ENCODE results near the gene FN3K. TPM values are rescaled to one million over a fixed set of nuclear protein-coding genes. Genes with fewer than 3 reads are reported as not detected.
A peak's percentile ranks its signal among the peaks of the same experiment; 100 is the strongest.

Gene FN3K
- total and polyA plus RNA-seq, 3 donors from 2014 or later = 12.4 to 31.7 (median 29.7) TPM

DNA sequence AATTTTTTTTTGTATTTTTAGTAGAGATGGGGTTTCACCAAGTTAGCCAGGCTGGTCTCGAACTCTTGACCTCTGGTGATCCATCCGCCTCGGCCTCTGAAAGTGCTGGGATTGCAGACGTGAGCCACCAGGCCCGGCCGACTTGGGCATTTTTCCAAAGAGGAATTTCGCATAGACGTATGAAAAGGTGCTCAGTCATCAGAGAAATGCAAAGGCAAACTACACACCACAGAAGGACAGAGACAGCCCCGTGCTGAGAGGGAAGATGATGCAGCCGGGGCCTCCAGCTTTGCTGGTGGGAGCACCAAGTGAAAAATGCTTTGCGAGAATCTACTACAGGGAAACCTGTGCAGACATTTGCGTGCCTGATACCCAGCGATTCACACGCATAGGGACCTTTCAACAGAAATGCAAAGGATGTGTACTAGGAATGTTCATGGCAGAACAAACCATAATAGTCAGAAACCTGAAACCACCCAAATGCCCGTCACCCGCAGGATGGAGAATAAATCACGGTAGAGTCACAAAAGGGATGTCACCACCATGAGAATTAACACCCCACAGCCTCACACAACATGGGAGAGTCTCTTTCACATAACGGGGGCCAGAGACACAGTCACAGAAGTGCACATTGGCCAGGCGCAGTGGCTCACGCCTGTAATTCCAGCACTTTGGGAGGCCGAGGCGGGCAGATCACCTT lies 42.1 kb upstream of the FN3K start:
- DNase-seq = no peak
- Histone ChIP-seq H3K27me3 (no peaks in the 10 kb centered on the region), H3K9me3 (no peaks in the 10 kb centered on the region), H3K4me1 (peaks cover 4% of the 10 kb centered on the region), H3K4me3 (no peak overlapping the region), H3K36me3 (ENCODE audit: low read depth, missing control alignments) (no peaks in the 10 kb centered on the region), H3K27ac (no peak overlapping the region)
- intact Hi-C loops (cut with DNase I; ENCODE audit: low total_unique reads) = no loop called here
- TF ChIP-seq, protein P1, sequence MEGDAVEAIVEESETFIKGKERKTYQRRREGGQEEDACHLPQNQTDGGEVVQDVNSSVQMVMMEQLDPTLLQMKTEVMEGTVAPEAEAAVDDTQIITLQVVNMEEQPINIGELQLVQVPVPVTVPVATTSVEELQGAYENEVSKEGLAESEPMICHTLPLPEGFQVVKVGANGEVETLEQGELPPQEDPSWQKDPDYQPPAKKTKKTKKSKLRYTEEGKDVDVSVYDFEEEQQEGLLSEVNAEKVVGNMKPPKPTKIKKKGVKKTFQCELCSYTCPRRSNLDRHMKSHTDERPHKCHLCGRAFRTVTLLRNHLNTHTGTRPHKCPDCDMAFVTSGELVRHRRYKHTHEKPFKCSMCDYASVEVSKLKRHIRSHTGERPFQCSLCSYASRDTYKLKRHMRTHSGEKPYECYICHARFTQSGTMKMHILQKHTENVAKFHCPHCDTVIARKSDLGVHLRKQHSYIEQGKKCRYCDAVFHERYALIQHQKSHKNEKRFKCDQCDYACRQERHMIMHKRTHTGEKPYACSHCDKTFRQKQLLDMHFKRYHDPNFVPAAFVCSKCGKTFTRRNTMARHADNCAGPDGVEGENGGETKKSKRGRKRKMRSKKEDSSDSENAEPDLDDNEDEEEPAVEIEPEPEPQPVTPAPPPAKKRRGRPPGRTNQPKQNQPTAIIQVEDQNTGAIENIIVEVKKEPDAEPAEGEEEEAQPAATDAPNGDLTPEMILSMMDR (IDR thresholded peaks at IDR 0.05) = no peak
- TF ChIP-seq POLR2A (IDR thresholded peaks at IDR 0.05) = no peak
- 90 to 94% methylated on average over 19 to 22 of the region's 22 CpGs for WGBS, 2 donors

DNA sequence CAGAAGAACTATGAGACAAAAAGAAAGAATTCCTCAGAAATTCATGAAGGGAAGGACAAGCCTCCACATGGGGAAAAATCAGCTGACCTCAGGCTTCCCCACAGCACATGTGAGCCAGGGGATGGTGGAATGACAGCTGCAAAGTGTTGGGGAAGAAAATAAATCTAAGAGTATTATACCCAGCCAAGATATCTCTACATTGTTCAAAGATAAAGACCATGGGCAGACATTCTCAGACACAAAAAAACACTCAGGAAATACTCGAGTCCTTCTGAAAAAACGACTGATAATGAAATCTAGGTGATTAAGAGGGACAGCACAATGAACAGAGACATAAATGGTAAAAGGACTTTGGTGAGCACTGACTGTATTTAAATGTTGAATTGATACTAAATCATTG lies 40.8 kb upstream of the FN3K start:
- H3K4me3 ChIP-seq = no peak overlapping the region
- peaks cover 4% of the 10 kb centered on the region for H3K4me1 ChIP-seq
- WGBS, 2 donors = 50 to 55% methylated on average over 2 of the region's 2 CpGs
- no peak for DNase-seq
- no peak for TF ChIP-seq POLR2A (IDR thresholded peaks at IDR 0.05)
- TF ChIP-seq, protein P1 (IDR thresholded peaks at IDR 0.05) = no peak
- intact Hi-C loops (cut with DNase I; ENCODE audit: low total_unique reads) = no loop called here
- no peaks in the 10 kb centered on the region for H3K9me3 ChIP-seq
- H3K36me3 ChIP-seq (ENCODE audit: low read depth, missing control alignments) = no peaks in the 10 kb centered on the region
- no peak overlapping the region for H3K27ac ChIP-seq
- no peaks in the 10 kb centered on the region for H3K27me3 ChIP-seq

DNA sequence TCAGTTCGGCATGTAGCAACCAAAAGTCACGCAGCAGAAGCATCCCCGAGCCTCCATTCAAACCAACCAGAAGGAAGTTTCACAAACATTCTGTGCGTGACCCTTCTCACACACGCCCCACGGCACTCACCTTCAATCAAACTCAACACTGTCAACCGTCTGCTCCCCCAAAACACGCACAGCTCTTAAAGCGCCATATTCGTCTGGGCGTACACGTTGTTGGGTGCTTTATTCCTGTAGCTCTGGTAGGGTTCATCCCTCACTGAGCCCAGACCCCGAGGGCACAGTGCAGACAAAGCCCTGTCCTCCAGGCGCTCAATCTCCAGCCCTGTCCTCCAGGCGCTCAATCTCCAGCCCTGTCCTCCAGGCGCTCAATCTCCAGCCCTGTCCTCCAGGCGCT lies 39.2 kb upstream of the FN3K start:
- Histone ChIP-seq H3K36me3 (ENCODE audit: low read depth, missing control alignments) (no peaks in the 10 kb centered on the region), H3K4me3 (no peak overlapping the region), H3K4me1 (peaks cover 4% of the 10 kb centered on the region), H3K9me3 (no peaks in the 10 kb centered on the region), H3K27me3 (no peaks in the 10 kb centered on the region), H3K27ac (no peak overlapping the region)
- intact Hi-C loops (cut with DNase I; ENCODE audit: low total_unique reads) = no loop called here
- no peak for DNase-seq
- WGBS, 2 donors = 71 to 78% methylated on average over 15 to 16 of the region's 17 CpGs
- TF ChIP-seq, protein P1 (IDR thresholded peaks at IDR 0.05) = no peak
- no peak for TF ChIP-seq POLR2A (IDR thresholded peaks at IDR 0.05)

DNA sequence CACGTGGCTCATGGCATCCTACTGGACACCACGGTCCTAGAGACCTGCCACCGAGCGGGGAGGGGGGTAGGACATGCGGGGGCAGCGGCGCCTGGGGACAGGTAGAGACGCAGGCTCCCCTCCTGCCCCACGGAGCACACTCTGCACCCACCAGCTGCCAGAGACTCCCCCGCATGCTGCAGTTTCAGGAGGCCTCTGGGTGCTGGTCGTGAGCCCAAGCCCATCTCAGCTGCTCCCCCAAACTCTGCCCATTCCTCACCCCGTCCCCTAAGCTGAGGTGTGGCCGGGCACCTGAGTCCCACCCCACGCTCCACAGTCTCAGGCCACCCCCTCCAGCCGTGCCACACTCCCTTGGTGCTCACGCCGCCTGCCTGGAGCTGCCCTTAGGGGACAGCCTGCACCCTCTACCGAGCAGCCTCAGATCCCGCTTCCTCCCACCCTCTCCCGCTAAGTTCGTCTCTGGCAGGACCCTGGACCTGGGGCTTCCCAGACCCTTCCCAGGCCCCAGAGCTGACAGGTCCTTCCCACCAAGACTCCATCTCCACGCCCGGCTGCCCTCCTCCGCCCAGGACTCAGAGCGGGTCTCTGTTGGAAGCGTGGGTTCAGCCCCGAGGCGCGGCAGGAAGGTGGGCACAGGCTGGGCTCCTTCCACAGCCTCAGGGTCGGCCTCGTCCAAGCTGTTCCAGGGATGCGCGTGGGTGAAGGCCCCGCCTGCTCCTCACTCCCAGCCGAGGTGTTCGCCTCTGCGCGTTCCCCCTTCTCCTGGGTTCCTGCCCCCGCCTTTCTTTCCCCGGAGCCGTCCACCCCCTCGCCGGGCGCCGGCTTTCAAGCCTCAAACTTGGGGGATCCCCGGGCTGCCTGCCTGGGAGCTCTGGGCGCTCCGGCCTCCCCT lies 38.3 kb upstream of the FN3K start:
- H3K9me3 ChIP-seq = no peaks in the 10 kb centered on the region
- peak overlapping the region; percentile 61 to 73 for H3K4me3 ChIP-seq
- peaks cover 4% of the 10 kb centered on the region for H3K4me1 ChIP-seq
- DNase-seq = no peak
- TF ChIP-seq, protein P1 (IDR thresholded peaks at IDR 0.05) = no peak
- no peak for TF ChIP-seq POLR2A (IDR thresholded peaks at IDR 0.05)
- WGBS, 2 donors = 18% methylated on average over 40 to 48 of the region's 48 CpGs
- H3K27me3 ChIP-seq = no peaks in the 10 kb centered on the region
- H3K27ac ChIP-seq = no peak overlapping the region
- intact Hi-C loops (cut with DNase I; ENCODE audit: low total_unique reads) = no loop called here
- H3K36me3 ChIP-seq (ENCODE audit: low read depth, missing control alignments) = no peaks in the 10 kb centered on the region

Measured in testis (tissue), 3 donors.